B cell (primary cell): ENCODE measurements around the gene SPATA6L.

Source experiments
- EZH2 ChIP-seq: IDR thresholded peaks from 2 replicates; pipeline ENCODE4 v1.6.1; 2012; ENCODE audit warnings: borderline replicate concordance, low read depth, mild to moderate bottlenecking, moderate library complexity, low read length; ENCODE audit not compliant: insufficient read depth, poor library complexity, severe bottlenecking
- TF ChIP-seq, protein P1 (sequence below): fragments of 200-600 bp; IDR thresholded peaks from one replicate; pipeline ENCODE4 v1.8.0; 2022; ENCODE audit warnings: antibody characterized with exemption, mild to moderate bottlenecking

- TF ChIP-seq, protein P1, sequence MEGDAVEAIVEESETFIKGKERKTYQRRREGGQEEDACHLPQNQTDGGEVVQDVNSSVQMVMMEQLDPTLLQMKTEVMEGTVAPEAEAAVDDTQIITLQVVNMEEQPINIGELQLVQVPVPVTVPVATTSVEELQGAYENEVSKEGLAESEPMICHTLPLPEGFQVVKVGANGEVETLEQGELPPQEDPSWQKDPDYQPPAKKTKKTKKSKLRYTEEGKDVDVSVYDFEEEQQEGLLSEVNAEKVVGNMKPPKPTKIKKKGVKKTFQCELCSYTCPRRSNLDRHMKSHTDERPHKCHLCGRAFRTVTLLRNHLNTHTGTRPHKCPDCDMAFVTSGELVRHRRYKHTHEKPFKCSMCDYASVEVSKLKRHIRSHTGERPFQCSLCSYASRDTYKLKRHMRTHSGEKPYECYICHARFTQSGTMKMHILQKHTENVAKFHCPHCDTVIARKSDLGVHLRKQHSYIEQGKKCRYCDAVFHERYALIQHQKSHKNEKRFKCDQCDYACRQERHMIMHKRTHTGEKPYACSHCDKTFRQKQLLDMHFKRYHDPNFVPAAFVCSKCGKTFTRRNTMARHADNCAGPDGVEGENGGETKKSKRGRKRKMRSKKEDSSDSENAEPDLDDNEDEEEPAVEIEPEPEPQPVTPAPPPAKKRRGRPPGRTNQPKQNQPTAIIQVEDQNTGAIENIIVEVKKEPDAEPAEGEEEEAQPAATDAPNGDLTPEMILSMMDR: no peak
- no peak for TF ChIP-seq EZH2
Measured at GRCh38 chr9:4704129-4704528, 37.8 kb upstream of the SPATA6L start.
